HFF-Myc (cell line): ENCODE data around the gene FAM13A.
A peak's percentile ranks its signal among the peaks of the same experiment; 100 is the strongest.
"Not testable (repeated sequence)": the region's sequence is repeated elsewhere in the genome, so short reads cannot be mapped to it uniquely, and the experiment has no call there.

Source experiments
- DNase-seq: peaks from one replicate; pipeline ENCODE4 v3.0.0-alpha.2; 2011; ENCODE audit warnings: low read depth; ENCODE audit errors: extremely low read depth
- H3K4me3 ChIP-seq: replicated peaks from 2 replicates; pipeline ENCODE4 v1.5.1; 2011; ENCODE audit warnings: low read depth, mild to moderate bottlenecking, control low read depth, low read length
- TF ChIP-seq, protein P1 (sequence below): IDR thresholded peaks from 2 replicates; pipeline ENCODE4 v1.5.1; 2012; ENCODE audit warnings: mild to moderate bottlenecking, low read depth, low read length, control low read depth; ENCODE audit errors: missing control alignments

Gene FAM13A

GRCh38 chr4:89064848-89065247, 7.9 kb upstream of the FAM13A start:
- TF ChIP-seq, protein P1, sequence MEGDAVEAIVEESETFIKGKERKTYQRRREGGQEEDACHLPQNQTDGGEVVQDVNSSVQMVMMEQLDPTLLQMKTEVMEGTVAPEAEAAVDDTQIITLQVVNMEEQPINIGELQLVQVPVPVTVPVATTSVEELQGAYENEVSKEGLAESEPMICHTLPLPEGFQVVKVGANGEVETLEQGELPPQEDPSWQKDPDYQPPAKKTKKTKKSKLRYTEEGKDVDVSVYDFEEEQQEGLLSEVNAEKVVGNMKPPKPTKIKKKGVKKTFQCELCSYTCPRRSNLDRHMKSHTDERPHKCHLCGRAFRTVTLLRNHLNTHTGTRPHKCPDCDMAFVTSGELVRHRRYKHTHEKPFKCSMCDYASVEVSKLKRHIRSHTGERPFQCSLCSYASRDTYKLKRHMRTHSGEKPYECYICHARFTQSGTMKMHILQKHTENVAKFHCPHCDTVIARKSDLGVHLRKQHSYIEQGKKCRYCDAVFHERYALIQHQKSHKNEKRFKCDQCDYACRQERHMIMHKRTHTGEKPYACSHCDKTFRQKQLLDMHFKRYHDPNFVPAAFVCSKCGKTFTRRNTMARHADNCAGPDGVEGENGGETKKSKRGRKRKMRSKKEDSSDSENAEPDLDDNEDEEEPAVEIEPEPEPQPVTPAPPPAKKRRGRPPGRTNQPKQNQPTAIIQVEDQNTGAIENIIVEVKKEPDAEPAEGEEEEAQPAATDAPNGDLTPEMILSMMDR: no peak
- no peak overlapping the region for H3K4me3 ChIP-seq
- no peak for DNase-seq

DNA sequence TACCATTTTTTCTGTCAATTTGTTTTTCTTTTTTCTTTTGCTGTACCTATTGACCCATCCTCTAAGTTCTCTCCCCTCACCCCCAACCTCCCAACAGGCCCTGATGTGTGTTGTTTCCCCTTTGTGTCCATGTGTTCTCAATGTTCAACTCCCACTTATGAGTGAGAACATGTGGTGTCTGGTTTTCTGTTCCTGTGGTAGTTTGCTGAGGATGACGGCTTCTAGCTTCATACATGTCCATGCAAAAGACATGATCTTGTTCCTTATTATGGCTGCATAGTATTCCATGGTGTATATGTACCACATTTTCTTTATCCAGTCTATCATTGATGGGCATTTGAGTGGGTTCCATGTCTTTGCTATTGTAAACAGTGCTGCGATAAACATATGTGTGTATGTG, 859 bp upstream of the FAM13A start:
- not testable (repeated sequence) for DNase-seq, H3K4me3 ChIP-seq

DNA sequence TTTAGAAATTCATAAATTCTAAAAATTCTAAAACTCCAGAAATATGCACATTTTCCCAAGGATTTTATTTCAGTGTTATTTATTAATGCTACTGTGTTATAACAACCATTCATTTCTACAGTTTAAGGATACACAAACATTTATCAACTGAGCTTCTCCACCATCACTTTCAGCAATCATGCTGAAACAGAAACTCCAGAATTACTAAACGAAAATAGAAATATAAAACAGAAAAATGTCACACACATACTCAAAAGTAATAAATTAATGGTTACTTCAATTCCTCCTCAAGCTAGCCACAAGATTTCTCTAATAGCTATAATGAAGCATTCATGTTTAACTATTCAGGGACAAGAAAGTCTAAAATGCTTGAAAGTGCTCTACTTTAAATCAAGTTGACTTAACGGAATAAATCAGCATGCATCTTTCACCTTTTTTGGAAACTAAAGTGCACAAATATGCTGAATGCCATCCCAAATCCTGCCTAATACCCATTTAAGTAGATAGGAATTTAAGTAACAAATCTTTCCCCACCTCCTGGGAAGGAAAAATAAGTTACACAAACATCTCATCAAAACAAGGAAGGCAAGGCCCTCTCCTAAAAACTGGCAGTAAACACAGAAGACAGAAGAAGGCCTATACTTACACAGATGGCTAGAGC, 563 bp downstream of the FAM13A start:
- TF ChIP-seq, protein P1: no peak
- H3K4me3 ChIP-seq: peak overlapping the region; percentile 58
- no peak for DNase-seq

DNA sequence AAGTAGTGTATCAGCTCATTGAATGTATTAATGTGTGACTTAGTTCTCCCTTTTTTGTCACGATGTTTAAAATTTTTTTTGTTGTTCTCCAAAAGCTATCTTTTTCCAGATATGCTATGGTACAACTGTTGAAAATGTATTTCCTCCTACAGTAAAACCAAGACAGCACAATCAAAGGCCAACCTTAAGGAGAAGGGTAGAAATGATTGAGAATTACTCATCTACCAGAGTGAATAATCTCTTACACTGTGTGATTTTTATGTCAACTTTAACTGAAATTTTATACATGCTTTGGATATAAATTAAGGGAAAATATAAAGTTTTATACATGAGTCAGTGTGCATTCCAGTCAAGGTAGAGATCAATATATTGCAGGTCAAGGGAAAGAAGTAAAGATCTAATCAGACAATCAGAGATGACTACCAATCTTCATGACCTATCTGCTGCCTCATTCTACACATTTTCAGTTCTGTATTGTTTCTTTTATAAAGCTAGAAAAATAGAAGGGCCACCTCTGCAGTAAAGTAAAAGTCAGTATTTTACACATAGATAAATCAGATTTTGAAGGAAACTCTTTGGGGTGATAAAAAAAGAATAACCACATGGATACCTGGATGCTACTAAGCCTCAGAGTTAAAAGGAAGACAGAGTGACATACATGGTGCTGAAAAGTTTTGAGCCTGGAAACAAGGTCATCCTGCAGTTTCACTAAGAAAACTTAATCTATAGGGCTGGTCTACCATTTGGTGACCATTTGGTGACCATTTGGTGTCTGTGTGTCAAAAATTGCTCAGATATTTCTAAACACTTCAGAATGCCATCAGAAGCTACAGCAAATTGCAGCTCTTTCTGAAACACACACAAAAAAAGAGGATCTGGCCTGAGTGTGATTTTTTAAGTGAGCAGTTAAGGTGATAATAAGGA, 1.6 kb downstream of the FAM13A start:
- TF ChIP-seq, protein P1: no peak
- H3K4me3 ChIP-seq: peak overlapping the region; percentile 58
- no peak for DNase-seq

- peak overlapping the region; percentile 58 for H3K4me3 ChIP-seq
- DNase-seq: no peak
These were observed 2.4 kb downstream of the FAM13A start for GRCh38 chr4:89054627-89055026.

GRCh38 chr4:89049853-89050252, 7.1 kb downstream of the FAM13A start:
- no peak overlapping the region for H3K4me3 ChIP-seq
- no peak for DNase-seq
- TF ChIP-seq, protein P1: no peak

More at GRCh38 chr4:89054627-89055026, 2.4 kb downstream of the FAM13A start:
- TF ChIP-seq, protein P1: no peak

DNA sequence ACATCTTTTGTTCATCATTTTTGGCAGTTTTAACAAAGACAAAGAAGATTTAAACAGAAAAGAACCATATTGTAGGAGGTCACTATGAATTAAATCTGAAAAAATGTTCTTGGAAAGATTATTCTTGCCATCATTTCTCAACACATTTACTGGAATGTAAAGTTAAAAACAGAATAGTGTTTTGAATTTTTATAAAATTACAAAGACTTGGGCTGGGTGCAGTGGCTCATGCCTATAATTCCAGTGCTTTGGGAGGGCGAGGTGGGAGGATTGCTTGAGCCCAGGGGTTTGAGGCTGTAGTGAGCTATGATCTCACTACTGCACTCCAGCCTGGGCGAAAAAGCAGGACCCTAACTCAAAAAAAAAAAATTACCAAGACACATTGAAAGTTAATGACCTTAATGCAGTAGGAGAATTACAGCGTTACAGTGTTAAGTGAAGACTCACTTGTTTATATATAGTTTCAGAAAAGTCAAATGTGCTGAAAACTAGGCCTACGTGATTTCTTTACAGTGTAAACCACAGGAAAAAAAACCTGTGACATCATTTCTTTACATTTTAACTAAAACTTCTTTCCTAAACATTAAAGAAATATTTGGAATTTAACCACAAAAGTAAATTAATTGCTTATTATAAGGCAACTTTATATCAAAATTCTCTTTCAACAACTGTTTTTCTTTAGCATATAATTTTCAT, 7.9 kb downstream of the FAM13A start:
- no peak for DNase-seq
- TF ChIP-seq, protein P1: no peak
- no peak overlapping the region for H3K4me3 ChIP-seq
